ENCODE results near the gene NMRAL1. TPM values are rescaled to one million over a fixed set of nuclear protein-coding genes. Genes with fewer than 3 reads are reported as not detected.

NMRAL1 gene
- total and polyA plus RNA-seq, 10 of the 15 experiments (the other 5 are each of a cell fraction or from before 2014, with no cell fraction given): 4.8 to 102 (median 62.5) TPM

GRCh38 chr16:4442371-4442770 lies 32.1 kb downstream of the NMRAL1 start:
- Histone ChIP-seq H3K9ac (ENCODE audit: control insufficient read depth, insufficient read depth, low read length) (no peak overlapping the region), H3K9me3 (replicated peaks; ENCODE audit: control insufficient read depth, insufficient read depth, low read length) (no peaks in the 10 kb centered on the region), H3K4me2 (ENCODE audit: control insufficient read depth, insufficient read depth) (no peak overlapping the region), H2AFZ (ENCODE audit: control insufficient read depth, low read depth, low read length) (no peak overlapping the region), H3K36me3 (ENCODE audit: control insufficient read depth in 2 of 2, insufficient read depth in 2 of 2, low read length in 1 of 2) (peaks cover 21 to 46% of the 10 kb centered on the region in 2 experiments), H3K79me2 (ENCODE audit: control insufficient read depth, insufficient read depth, low read length) (no peaks in the 10 kb centered on the region), H4K20me1 (ENCODE audit: control insufficient read depth, insufficient read depth) (no peaks in the 10 kb centered on the region; the same call in 1 of the 2 replicates), H3K4me1 (ENCODE audit: control insufficient read depth, insufficient read depth, low read length) (no peaks in the 10 kb centered on the region), H3K4me3 (no peak overlapping the region), H3K27ac (ENCODE audit: control insufficient read depth, insufficient read depth) (no peak overlapping the region), H3K27me3 (replicated peaks in 1 of 2; ENCODE audit: control insufficient read depth in 2 of 2, insufficient read depth in 2 of 2, low read length in 1 of 2) (no peaks in the 10 kb centered on the region)
- in situ Hi-C loops (cut with MboI): no loop called here
- BruUV-seq (replicated peaks): no TSS peak
- FAIRE-seq: no peak
- ATAC-seq: no peak
- SMC1A ChIA-PET (ENCODE audit: uncharacterized antibody, unreplicated experiment): no interaction called here
- DNase-seq (ENCODE audit: low read depth, low spot score): no peak
- TF ChIP-seq CBX3 (IDR thresholded peaks at IDR 0.05; ENCODE audit: borderline replicate concordance, low read depth) (no peak), BCL11A (IDR thresholded peaks at IDR 0.05; ENCODE audit: low read depth, low read length) (no peak), RB1 (IDR thresholded peaks at IDR 0.05; ENCODE audit: borderline replicate concordance) (no peak), MAX (IDR thresholded peaks at IDR 0.05; ENCODE audit: low read depth, low read length) (no peak), ZNF217 (IDR thresholded peaks at IDR 0.05) (no peak), SUPT20H (IDR thresholded peaks at IDR 0.05; ENCODE audit: borderline replicate concordance, control insufficient read depth, low read depth, low read length) (no peak), KAT2A (conservative IDR thresholded peaks at IDR 0.05; ENCODE audit: control insufficient read depth, low read depth, low read length) (no peak), ATF7 (IDR thresholded peaks at IDR 0.05; ENCODE audit: low read depth) (no peak), NR2C1 (IDR thresholded peaks at IDR 0.05) (no peak), MLLT1 (IDR thresholded peaks at IDR 0.05) (no peak)
- intact Hi-C loops (cut with micrococcal nuclease; ENCODE audit: unreplicated experiment): no loop called here
- 96% methylated on average over 11 of the region's 11 CpGs for WGBS (ENCODE audit: insufficient coverage, insufficient replicate concordance, low lambda C conversion rate, missing lambda C conversion rate)
- CTCF ChIA-PET: interaction anchor here (0.5 kb wide), 1 partner anchor 106 kb away, joined by 3 read pairs; no protein-coding TSS in a partner anchor
- RAD21 ChIA-PET (ENCODE audit: unreplicated experiment): no interaction called here
- POLR2A ChIA-PET: no interaction called here

All from GM12878 (cell line).